Measurements from ENCODE around the gene VRTN. TPM values are rescaled to one million over a fixed set of nuclear protein-coding genes. Genes with fewer than 3 reads are reported as not detected.
A peak's percentile ranks its signal among the peaks of the same experiment; 100 is the strongest.

The VRTN gene
- total RNA-seq, 4 donors from 2014 or later: not detected

GRCh38 chr14:74362361-74362915, 14.2 kb downstream of the VRTN start:
- Histone ChIP-seq H3K36me3 (no peaks in the 10 kb centered on the region), H3K27me3 (peaks cover 0 to 46% (median 0%) of the 10 kb centered on the region in 4 donors), H3K27ac (replicated peaks in 1 of 4) (no peak overlapping the region), H3K9me3 (no peaks in the 10 kb centered on the region), H3K4me1 (peaks cover 0 to 6% (median 2%) of the 10 kb centered on the region in 4 donors), H3K4me3 (no peak overlapping the region)
- no peak for DNase-seq (ENCODE audit: extremely low spot score)
- TF ChIP-seq POLR2AphosphoS5 (IDR thresholded peaks at IDR 0.05) (peak in 1 of 2 donors; percentile 20), EP300 (IDR thresholded peaks at IDR 0.05) (no peak), CTCF (IDR thresholded peaks at IDR 0.05) (peak; percentile 92 to 99 (median 92)), POLR2A (IDR thresholded peaks at IDR 0.05; ENCODE audit: low read depth) (no peak)
- 52% methylated on average over 7 of the region's 12 CpGs for WGBS
- intact Hi-C loops (cut with DNase I): loop anchor here (5.0 kb wide), 2 partner anchors 115 to 250 kb away; partner anchors contain the start of gene LTBP2

- no peak for DNase-seq (ENCODE audit: extremely low spot score)
- Histone ChIP-seq H3K4me1 (peaks cover 0 to 6% (median 2%) of the 10 kb centered on the region in 4 donors), H3K4me3 (no peak overlapping the region), H3K27ac (replicated peaks in 1 of 4) (no peak overlapping the region), H3K27me3 (peaks cover 0 to 35% (median 0%) of the 10 kb centered on the region in 4 donors), H3K36me3 (no peaks in the 10 kb centered on the region), H3K9me3 (no peaks in the 10 kb centered on the region)
- intact Hi-C loops (cut with DNase I): loop anchor here (5.0 kb wide), 2 partner anchors 113 to 248 kb away; partner anchors contain the start of gene LTBP2
- no peak for TF ChIP-seq EP300 (IDR thresholded peaks at IDR 0.05)
- no peak for TF ChIP-seq POLR2A (IDR thresholded peaks at IDR 0.05; ENCODE audit: low read depth)
- no peak for TF ChIP-seq CTCF (IDR thresholded peaks at IDR 0.05)
- TF ChIP-seq POLR2AphosphoS5 (IDR thresholded peaks at IDR 0.05): no peak
- 64% methylated on average over 4 of the region's 7 CpGs for WGBS
These were observed 16.1 kb downstream of the VRTN start for GRCh38 chr14:74364271-74364880.

GRCh38 chr14:74368026-74368425, 19.8 kb downstream of the VRTN start:
- H3K36me3 ChIP-seq: no peaks in the 10 kb centered on the region
- no peak overlapping the region for H3K27ac ChIP-seq (replicated peaks in 1 of 4)
- H3K4me1 ChIP-seq: no peaks in the 10 kb centered on the region
- intact Hi-C loops (cut with DNase I): no loop called here
- no peaks in the 10 kb centered on the region for H3K9me3 ChIP-seq
- WGBS: 95% methylated on average over 6 of the region's 6 CpGs
- no peak overlapping the region for H3K4me3 ChIP-seq
- no peak for DNase-seq (ENCODE audit: extremely low spot score)
- peaks cover 0 to 32% (median 0%) of the 10 kb centered on the region in 4 donors for H3K27me3 ChIP-seq
- no peak for TF ChIP-seq EP300 (IDR thresholded peaks at IDR 0.05)
- TF ChIP-seq POLR2A (IDR thresholded peaks at IDR 0.05; ENCODE audit: low read depth): no peak
- TF ChIP-seq CTCF (IDR thresholded peaks at IDR 0.05): no peak
- TF ChIP-seq POLR2AphosphoS5 (IDR thresholded peaks at IDR 0.05): no peak

GRCh38 chr14:74368441-74368840, 20.2 kb downstream of the VRTN start:
- H3K36me3 ChIP-seq: no peaks in the 10 kb centered on the region
- TF ChIP-seq EP300 (IDR thresholded peaks at IDR 0.05) (no peak), POLR2AphosphoS5 (IDR thresholded peaks at IDR 0.05) (no peak), POLR2A (IDR thresholded peaks at IDR 0.05; ENCODE audit: low read depth) (no peak), CTCF (IDR thresholded peaks at IDR 0.05) (no peak)
- peaks cover 0 to 31% (median 0%) of the 10 kb centered on the region in 4 donors for H3K27me3 ChIP-seq
- no peaks in the 10 kb centered on the region for H3K9me3 ChIP-seq
- no peak overlapping the region for H3K27ac ChIP-seq (replicated peaks in 1 of 4)
- intact Hi-C loops (cut with DNase I): no loop called here
- no peak for DNase-seq (ENCODE audit: extremely low spot score)
- whole genome bisulfite sequencing: 85% methylated on average over 8 of the region's 8 CpGs
- H3K4me3 ChIP-seq: no peak overlapping the region
- no peaks in the 10 kb centered on the region for H3K4me1 ChIP-seq

Measured in esophagus muscularis mucosa (tissue), 4 donors.